Right atrium auricular region (tissue), 2 donors: Measurements from ENCODE around the gene SYTL2. TPM values are rescaled to one million over a fixed set of nuclear protein-coding genes. Genes with fewer than 3 reads are reported as not detected.
A peak's percentile ranks its signal among the peaks of the same experiment; 100 is the strongest.

Experiments used
- DNase-seq: peaks from one replicate; pipeline ENCODE4 v3.0.0-alpha.2; 2019; ENCODE audit warnings: low spot score
- H3K27ac ChIP-seq, 2 donors: fragments of 200-600 bp; sonication (generic); 1 replicate in 1 of 2; 2 replicates in 1 of 2; pipeline ENCODE4 v1.5.1; 2016 to 2019
- H3K27me3 ChIP-seq, 2 donors: fragments of 200-600 bp; sonication (generic); one replicate each; pipeline versions ENCODE4 v1.5.1 to v1.6.0; 2017 to 2019
- H3K36me3 ChIP-seq: fragments of 200-600 bp; sonication (generic); one replicate; pipeline ENCODE4 v1.5.1; 2016
- H3K4me1 ChIP-seq, 2 donors: fragments of 200-600 bp; sonication (generic); one replicate each; pipeline versions ENCODE4 v1.5.1 to v1.6.0; 2017 to 2019
- H3K4me3 ChIP-seq, 2 donors: fragments of 200-600 bp; sonication (generic); 1 replicate in 1 of 2; 2 replicates in 1 of 2; pipeline ENCODE4 v1.5.1; 2017 to 2019; ENCODE audit warnings: mild to moderate bottlenecking in 1 of 2, moderate library complexity in 1 of 2
- H3K9me3 ChIP-seq, 2 donors: fragments of 200-600 bp; sonication (generic); one replicate each; pipeline ENCODE4 v1.5.1; 2019
- total RNA-seq, 2 donors: library from RNA; depleted of rRNA; stranded (reverse); fragments of >200 nt; gene quantifications; one replicate each; pipeline ENCODE4 v1.1.0, GENCODE V29; 2016
- TF ChIP-seq, protein P1 (sequence below), 2 donors: fragments of 200-600 bp; sonication (generic); IDR thresholded peaks; one replicate each; pipeline ENCODE4 v1.5.1; 2019; ENCODE audit warnings: antibody characterized with exemption in 2 of 2

The SYTL2 gene
- total RNA-seq, 2 donors from 2014 or later: 5.0 to 12.1 TPM

DNA sequence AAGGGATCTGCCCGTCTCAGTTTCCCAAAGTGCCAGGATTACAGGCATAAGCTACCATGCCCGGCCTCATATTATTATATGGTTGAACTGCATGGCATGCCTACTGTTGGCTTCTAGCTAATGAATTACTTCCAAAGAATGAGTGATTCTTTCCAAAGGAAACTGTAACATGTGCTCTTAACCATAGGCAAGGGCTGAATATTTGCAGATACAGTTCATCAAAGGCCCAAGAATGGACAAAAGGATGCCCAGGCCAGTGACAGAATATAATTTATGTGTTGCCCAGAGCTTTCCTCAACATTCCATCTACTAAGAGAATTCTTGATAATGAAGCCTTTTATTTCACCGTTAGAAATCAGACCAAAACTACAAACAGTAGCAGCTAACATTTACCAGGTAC is 98.0 kb downstream of the SYTL2 start:
- Histone ChIP-seq H3K27me3 (no peaks in the 10 kb centered on the region), H3K27ac (no peak overlapping the region), H3K4me3 (no peak overlapping the region), H3K9me3 (no peaks in the 10 kb centered on the region), H3K4me1 (no peaks in the 10 kb centered on the region), H3K36me3 (no peaks in the 10 kb centered on the region)
- no peak for DNase-seq
- TF ChIP-seq, protein P1, sequence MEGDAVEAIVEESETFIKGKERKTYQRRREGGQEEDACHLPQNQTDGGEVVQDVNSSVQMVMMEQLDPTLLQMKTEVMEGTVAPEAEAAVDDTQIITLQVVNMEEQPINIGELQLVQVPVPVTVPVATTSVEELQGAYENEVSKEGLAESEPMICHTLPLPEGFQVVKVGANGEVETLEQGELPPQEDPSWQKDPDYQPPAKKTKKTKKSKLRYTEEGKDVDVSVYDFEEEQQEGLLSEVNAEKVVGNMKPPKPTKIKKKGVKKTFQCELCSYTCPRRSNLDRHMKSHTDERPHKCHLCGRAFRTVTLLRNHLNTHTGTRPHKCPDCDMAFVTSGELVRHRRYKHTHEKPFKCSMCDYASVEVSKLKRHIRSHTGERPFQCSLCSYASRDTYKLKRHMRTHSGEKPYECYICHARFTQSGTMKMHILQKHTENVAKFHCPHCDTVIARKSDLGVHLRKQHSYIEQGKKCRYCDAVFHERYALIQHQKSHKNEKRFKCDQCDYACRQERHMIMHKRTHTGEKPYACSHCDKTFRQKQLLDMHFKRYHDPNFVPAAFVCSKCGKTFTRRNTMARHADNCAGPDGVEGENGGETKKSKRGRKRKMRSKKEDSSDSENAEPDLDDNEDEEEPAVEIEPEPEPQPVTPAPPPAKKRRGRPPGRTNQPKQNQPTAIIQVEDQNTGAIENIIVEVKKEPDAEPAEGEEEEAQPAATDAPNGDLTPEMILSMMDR (IDR thresholded peaks at IDR 0.05): no peak

DNA sequence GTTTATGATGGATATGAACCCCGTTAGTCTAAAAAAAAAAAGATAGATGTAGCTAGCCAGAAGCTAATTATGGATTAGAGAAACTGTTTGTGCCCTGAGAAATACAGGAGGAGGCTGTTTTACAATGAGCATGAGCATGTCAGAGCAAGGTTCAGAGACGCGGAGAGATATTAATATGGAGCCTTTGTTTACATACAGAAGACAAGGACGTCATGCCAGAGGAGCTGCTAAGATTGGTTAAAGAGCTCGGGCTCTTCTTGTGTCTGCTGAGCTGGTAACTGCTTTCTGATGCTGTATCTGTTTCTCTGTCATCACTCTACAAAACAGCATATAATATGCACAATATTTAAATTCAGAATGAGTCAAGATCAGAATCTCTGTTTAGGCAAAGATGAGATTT is 100.0 kb downstream of the SYTL2 start:
- Histone ChIP-seq H3K27ac (no peak overlapping the region), H3K27me3 (no peaks in the 10 kb centered on the region), H3K4me1 (no peaks in the 10 kb centered on the region), H3K9me3 (no peaks in the 10 kb centered on the region), H3K36me3 (no peaks in the 10 kb centered on the region), H3K4me3 (no peak overlapping the region)
- TF ChIP-seq, protein P1 (IDR thresholded peaks at IDR 0.05): no peak
- no peak for DNase-seq

DNA sequence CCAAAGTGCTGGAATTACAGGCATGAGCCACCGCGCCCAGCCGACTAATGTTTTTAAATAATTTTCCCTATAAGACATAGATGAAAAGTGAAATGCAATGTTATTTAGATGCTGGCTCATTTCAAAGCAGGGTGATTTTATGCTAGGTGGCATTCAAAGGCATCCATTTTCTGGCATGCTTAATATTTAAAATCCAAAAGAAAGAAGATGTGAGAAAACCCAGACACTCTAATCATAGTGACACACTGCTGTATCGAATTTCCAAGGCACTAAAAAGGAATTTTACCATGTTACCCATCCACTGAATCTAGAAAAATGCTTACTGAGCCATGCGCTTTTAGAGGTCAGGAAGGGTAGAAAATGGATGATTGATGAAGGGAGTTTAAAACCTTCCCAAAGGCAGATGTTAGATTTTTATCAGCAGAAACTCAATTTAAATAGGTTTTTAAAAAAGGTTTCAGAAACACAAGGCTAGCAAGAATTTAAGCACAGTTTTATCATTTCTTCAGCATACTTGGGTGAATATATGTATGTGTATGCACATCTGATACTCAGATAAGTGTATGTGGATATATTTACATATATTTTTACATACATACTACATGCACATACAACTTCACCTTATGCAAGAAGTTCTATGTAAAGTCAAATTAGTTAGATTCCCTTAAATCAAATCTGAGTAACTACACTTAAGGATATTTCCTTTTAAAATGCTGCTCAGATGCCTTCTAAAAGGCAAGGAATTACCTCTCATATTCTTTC is 100.8 kb downstream of the SYTL2 start:
- Histone ChIP-seq H3K27me3 (no peaks in the 10 kb centered on the region), H3K36me3 (no peaks in the 10 kb centered on the region), H3K4me1 (no peaks in the 10 kb centered on the region), H3K27ac (no peak overlapping the region), H3K9me3 (no peaks in the 10 kb centered on the region), H3K4me3 (no peak overlapping the region)
- DNase-seq: no peak
- TF ChIP-seq, protein P1 (IDR thresholded peaks at IDR 0.05): no peak

DNA sequence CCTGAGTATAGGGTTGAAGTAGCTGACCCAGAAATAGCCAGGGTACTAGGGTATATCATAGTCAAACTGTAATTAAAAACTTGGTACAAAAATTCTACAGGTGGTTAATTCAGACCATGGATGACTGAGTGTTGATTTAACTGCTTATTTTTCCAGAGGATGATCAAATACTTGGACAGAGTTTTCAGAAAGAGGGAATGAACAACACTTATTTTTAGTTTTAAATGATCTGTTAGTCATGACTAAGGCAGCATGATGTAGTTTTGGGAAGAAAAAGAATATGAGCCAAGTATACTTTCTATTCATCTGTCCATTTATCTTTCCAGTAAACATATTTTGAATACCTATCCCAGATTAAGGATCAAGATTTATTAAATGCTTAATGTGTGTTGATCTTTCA is 105.1 kb downstream of the SYTL2 start:
- H3K4me1 ChIP-seq: no peaks in the 10 kb centered on the region
- H3K36me3 ChIP-seq: no peaks in the 10 kb centered on the region
- no peak overlapping the region for H3K4me3 ChIP-seq
- no peak for DNase-seq
- TF ChIP-seq, protein P1 (IDR thresholded peaks at IDR 0.05): no peak
- H3K9me3 ChIP-seq: no peaks in the 10 kb centered on the region
- no peaks in the 10 kb centered on the region for H3K27me3 ChIP-seq
- H3K27ac ChIP-seq: peak overlapping the region in 1 of 2 donors; percentile 35

DNA sequence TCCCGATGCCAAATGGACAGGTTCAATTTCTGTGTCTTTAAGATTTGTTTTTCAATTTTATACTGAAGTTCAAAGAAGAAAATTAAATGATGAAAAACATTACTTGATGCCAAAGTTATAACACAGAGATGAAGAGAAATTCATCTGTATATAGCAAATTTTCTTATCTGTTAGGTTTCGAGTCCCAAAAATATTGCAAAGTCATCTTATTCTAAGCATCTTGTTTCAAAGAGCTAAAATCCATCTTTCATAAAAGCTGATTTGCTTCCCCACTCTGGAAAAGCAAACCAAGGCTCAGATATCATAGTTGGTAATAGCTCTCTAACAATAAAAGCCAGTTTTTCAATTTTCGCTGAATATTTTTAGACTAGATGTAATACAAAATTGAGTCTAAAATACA is 106.0 kb downstream of the SYTL2 start:
- Histone ChIP-seq H3K4me3 (no peak overlapping the region), H3K9me3 (no peaks in the 10 kb centered on the region), H3K4me1 (no peaks in the 10 kb centered on the region), H3K27ac (no peak overlapping the region), H3K36me3 (no peaks in the 10 kb centered on the region), H3K27me3 (no peaks in the 10 kb centered on the region)
- TF ChIP-seq, protein P1 (IDR thresholded peaks at IDR 0.05): no peak
- no peak for DNase-seq
